ENCODE results near the gene AKT2. TPM values are rescaled to one million over a fixed set of nuclear protein-coding genes. Genes with fewer than 3 reads are reported as not detected.

Gene AKT2
- total and polyA plus RNA-seq, 7 experiments from 2014 or later, result 22.5 to 220 (median 183) TPM

GRCh38 chr19:40266119-40266518 lies 19.0 kb downstream of the AKT2 start:
- no peaks in the 10 kb centered on the region for H3K27me3 ChIP-seq (ENCODE audit: control insufficient read depth in 2 of 2, insufficient read depth in 2 of 2, low read length in 2 of 2)
- H3K9me3 ChIP-seq (ENCODE audit: control insufficient read depth in 2 of 3, low read length in 3 of 3), result no peaks in the 10 kb centered on the region
- ChIA-PET CTCF (no interaction called here), POLR2A (interaction anchor here (1.2 kb wide), 1 partner anchor 16 kb away, joined by 3 read pairs; no protein-coding TSS in a partner anchor)
- H3K27ac ChIP-seq (ENCODE audit: low read depth, low read length), result no peak overlapping the region
- peaks cover 0 to 54% (median 11%) of the 10 kb centered on the region in 3 experiments for H3K36me3 ChIP-seq (ENCODE audit: control insufficient read depth in 2 of 3, insufficient read depth in 3 of 3, low read length in 3 of 3)
- intact Hi-C loops (cut with micrococcal nuclease), result no loop called here
- peaks cover 17 to 52% (median 38%) of the 10 kb centered on the region in 7 donors for H3K4me1 Mint-ChIP-seq
- no peak overlapping the region for H3K4me3 Mint-ChIP-seq
- no peaks in the 10 kb centered on the region for H3K27me3 Mint-ChIP-seq
- H3K36me3 Mint-ChIP-seq, result peaks cover 6 to 35% (median 14%) of the 10 kb centered on the region in 5 donors
- no peak overlapping the region for H3K27ac Mint-ChIP-seq
- H3K4me3 ChIP-seq (ENCODE audit: low read length), result no peak overlapping the region
- ATAC-seq (no peak), DNase-seq (peak in 1 of 9 donors; percentile 1)
- peaks cover 0 to 4% (median 0%) of the 10 kb centered on the region in 11 donors for H3K9me3 Mint-ChIP-seq
- H3K4me1 ChIP-seq (ENCODE audit: control insufficient read depth in 2 of 2, insufficient read depth in 2 of 2, low read length in 2 of 2), result no peaks in the 10 kb centered on the region

DNA sequence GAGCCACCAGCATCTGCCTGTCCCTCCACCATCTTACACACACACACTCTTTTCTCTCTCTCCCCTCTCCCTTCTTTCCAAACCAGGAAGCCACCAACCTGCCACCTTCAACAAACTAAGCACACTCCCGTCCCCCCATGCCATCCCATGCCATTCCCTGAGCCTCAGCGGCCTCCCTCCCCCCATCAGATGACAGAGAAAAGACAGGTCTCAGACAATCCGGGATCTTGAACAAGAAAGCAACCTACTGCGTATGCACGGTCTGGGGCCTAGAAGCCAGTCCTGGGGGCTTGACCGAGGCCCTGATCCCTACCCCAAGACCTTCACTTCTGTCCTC lies 19.4 kb downstream of the AKT2 start:
- H3K36me3 ChIP-seq (ENCODE audit: control insufficient read depth in 2 of 3, insufficient read depth in 3 of 3, low read length in 3 of 3), result peaks cover 0 to 54% (median 11%) of the 10 kb centered on the region in 3 experiments
- Mint-ChIP-seq H3K4me1 (peaks cover 17 to 56% (median 38%) of the 10 kb centered on the region in 7 donors), H3K36me3 (peaks cover 6 to 35% (median 14%) of the 10 kb centered on the region in 5 donors), H3K9me3 (peaks cover 0 to 4% (median 0%) of the 10 kb centered on the region in 11 donors), H3K4me3 (no peak overlapping the region), H3K27ac (peak overlapping the region in 2 of 9 donors; percentile 42 to 62), H3K27me3 (no peaks in the 10 kb centered on the region)
- no peak overlapping the region for H3K4me3 ChIP-seq (ENCODE audit: low read length)
- DNase-seq (peak in 1 of 9 donors; percentile 3), ATAC-seq (no peak)
- H3K27me3 ChIP-seq (ENCODE audit: control insufficient read depth in 2 of 2, insufficient read depth in 2 of 2, low read length in 2 of 2), result no peaks in the 10 kb centered on the region
- no peaks in the 10 kb centered on the region for H3K9me3 ChIP-seq (ENCODE audit: control insufficient read depth in 2 of 3, low read length in 3 of 3)
- POLR2A ChIA-PET, result no interaction called here
- CTCF ChIA-PET, result no interaction called here
- H3K27ac ChIP-seq (ENCODE audit: low read depth, low read length), result no peak overlapping the region
- intact Hi-C loops (cut with micrococcal nuclease), result no loop called here
- no peaks in the 10 kb centered on the region for H3K4me1 ChIP-seq (ENCODE audit: control insufficient read depth in 2 of 2, insufficient read depth in 2 of 2, low read length in 2 of 2)

GRCh38 chr19:40265055-40265762 lies 19.9 kb downstream of the AKT2 start:
- Mint-ChIP-seq H3K4me1 (peaks cover 17 to 54% (median 35%) of the 10 kb centered on the region in 7 donors), H3K36me3 (peaks cover 6 to 35% (median 14%) of the 10 kb centered on the region in 5 donors), H3K4me3 (no peak overlapping the region), H3K27me3 (no peaks in the 10 kb centered on the region), H3K9me3 (peaks cover 0 to 4% (median 0%) of the 10 kb centered on the region in 11 donors), H3K27ac (no peak overlapping the region)
- POLR2A ChIA-PET, result no interaction called here
- Histone ChIP-seq H3K36me3 (ENCODE audit: control insufficient read depth in 2 of 3, insufficient read depth in 3 of 3, low read length in 3 of 3) (peaks cover 0 to 54% (median 11%) of the 10 kb centered on the region in 3 experiments), H3K4me3 (ENCODE audit: low read length) (no peak overlapping the region), H3K27ac (ENCODE audit: low read depth, low read length) (no peak overlapping the region), H3K4me1 (ENCODE audit: control insufficient read depth in 2 of 2, insufficient read depth in 2 of 2, low read length in 2 of 2) (no peaks in the 10 kb centered on the region), H3K9me3 (ENCODE audit: control insufficient read depth in 2 of 3, low read length in 3 of 3) (no peaks in the 10 kb centered on the region), H3K27me3 (ENCODE audit: control insufficient read depth in 2 of 2, insufficient read depth in 2 of 2, low read length in 2 of 2) (no peaks in the 10 kb centered on the region)
- CTCF ChIA-PET, result no interaction called here
- DNase-seq, result peak in 1 of 9 donors; percentile 3
- intact Hi-C loops (cut with micrococcal nuclease), result no loop called here
- ATAC-seq, result no peak

DNA sequence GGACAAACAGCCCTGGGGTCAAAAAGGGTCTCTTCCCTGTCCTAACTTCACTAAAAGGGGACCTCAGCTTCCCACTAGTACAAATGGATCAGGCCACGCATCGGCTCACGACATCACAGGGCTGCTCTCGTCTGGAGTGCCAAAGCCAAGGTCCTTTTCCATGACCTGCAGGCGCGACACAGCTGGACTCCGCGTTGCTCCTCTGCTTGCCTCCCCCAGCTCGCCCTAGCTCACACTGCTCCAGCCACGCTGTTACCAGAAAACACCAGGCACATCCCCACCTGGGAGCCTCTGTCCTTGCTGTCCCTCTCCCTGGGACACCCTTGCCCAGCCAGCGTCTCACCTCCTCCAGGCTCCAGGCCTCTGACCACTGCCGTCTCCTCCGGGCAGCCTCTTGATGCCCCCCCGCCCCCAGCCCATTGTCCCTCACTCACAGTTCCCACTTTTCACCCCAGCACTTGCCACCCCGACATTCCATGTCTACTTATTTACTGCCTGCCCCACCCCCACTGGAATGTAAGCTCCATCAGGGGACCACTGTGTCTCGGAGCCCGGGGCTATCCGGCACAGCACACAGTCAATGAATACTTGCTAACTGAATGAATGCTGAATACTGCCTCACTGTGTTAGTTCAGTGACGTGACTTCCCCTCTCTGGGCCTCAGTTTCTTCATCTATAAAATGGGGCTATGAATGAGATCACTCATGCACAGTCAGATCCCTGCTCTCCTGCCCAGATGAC lies 20.7 kb downstream of the AKT2 start:
- intact Hi-C loops (cut with micrococcal nuclease), result no loop called here
- peaks cover 0 to 54% (median 11%) of the 10 kb centered on the region in 3 experiments for H3K36me3 ChIP-seq (ENCODE audit: control insufficient read depth in 2 of 3, insufficient read depth in 3 of 3, low read length in 3 of 3)
- Mint-ChIP-seq H3K4me3 (no peak overlapping the region), H3K9me3 (peaks cover 0 to 4% (median 0%) of the 10 kb centered on the region in 11 donors), H3K27ac (peak overlapping the region in 4 of 9 donors; percentile 36 to 83 (median 66)), H3K27me3 (no peaks in the 10 kb centered on the region), H3K36me3 (peaks cover 6 to 35% (median 14%) of the 10 kb centered on the region in 5 donors), H3K4me1 (peaks cover 13 to 51% (median 35%) of the 10 kb centered on the region in 7 donors)
- H3K4me3 ChIP-seq (ENCODE audit: low read length), result no peak overlapping the region
- ChIA-PET POLR2A (no interaction called here), CTCF (interaction anchor here (0.6 kb wide), 1 partner anchor 226 kb away, joined by 3 read pairs; no protein-coding TSS in a partner anchor)
- ATAC-seq (no peak), DNase-seq (peak in 1 of 9 donors; percentile 4)
- H3K4me1 ChIP-seq (ENCODE audit: control insufficient read depth in 2 of 2, insufficient read depth in 2 of 2, low read length in 2 of 2), result no peaks in the 10 kb centered on the region
- H3K27ac ChIP-seq (ENCODE audit: low read depth, low read length), result no peak overlapping the region
- no peaks in the 10 kb centered on the region for H3K9me3 ChIP-seq (ENCODE audit: control insufficient read depth in 2 of 3, low read length in 3 of 3)
- no peaks in the 10 kb centered on the region for H3K27me3 ChIP-seq (ENCODE audit: control insufficient read depth in 2 of 2, insufficient read depth in 2 of 2, low read length in 2 of 2)

- peaks cover 6 to 37% (median 14%) of the 10 kb centered on the region in 5 donors for H3K36me3 Mint-ChIP-seq
- ChIA-PET POLR2A (no interaction called here), CTCF (interaction anchor here (0.6 kb wide), 1 partner anchor 227 kb away, joined by 3 read pairs; no protein-coding TSS in a partner anchor)
- Histone ChIP-seq H3K27ac (ENCODE audit: low read depth, low read length) (no peak overlapping the region), H3K36me3 (ENCODE audit: control insufficient read depth in 2 of 3, insufficient read depth in 3 of 3, low read length in 3 of 3) (peaks cover 0 to 50% (median 11%) of the 10 kb centered on the region in 3 experiments), H3K4me3 (ENCODE audit: low read length) (no peak overlapping the region), H3K27me3 (ENCODE audit: control insufficient read depth in 2 of 2, insufficient read depth in 2 of 2, low read length in 2 of 2) (no peaks in the 10 kb centered on the region), H3K9me3 (ENCODE audit: control insufficient read depth in 2 of 3, low read length in 3 of 3) (no peaks in the 10 kb centered on the region), H3K4me1 (ENCODE audit: control insufficient read depth in 2 of 2, insufficient read depth in 2 of 2, low read length in 2 of 2) (no peaks in the 10 kb centered on the region)
- H3K27me3 Mint-ChIP-seq, result no peaks in the 10 kb centered on the region
- ATAC-seq, result no peak
- peak overlapping the region in 1 of 9 donors; percentile 57 for H3K27ac Mint-ChIP-seq
- H3K9me3 Mint-ChIP-seq, result peaks cover 0 to 4% (median 0%) of the 10 kb centered on the region in 11 donors
- H3K4me3 Mint-ChIP-seq, result no peak overlapping the region
- intact Hi-C loops (cut with micrococcal nuclease), result no loop called here
- peak in 1 of 9 donors; percentile 5 for DNase-seq
- peaks cover 11 to 51% (median 34%) of the 10 kb centered on the region in 7 donors for H3K4me1 Mint-ChIP-seq
Observed at GRCh38 chr19:40263440-40264313, 21.5 kb downstream of the AKT2 start.

DNA sequence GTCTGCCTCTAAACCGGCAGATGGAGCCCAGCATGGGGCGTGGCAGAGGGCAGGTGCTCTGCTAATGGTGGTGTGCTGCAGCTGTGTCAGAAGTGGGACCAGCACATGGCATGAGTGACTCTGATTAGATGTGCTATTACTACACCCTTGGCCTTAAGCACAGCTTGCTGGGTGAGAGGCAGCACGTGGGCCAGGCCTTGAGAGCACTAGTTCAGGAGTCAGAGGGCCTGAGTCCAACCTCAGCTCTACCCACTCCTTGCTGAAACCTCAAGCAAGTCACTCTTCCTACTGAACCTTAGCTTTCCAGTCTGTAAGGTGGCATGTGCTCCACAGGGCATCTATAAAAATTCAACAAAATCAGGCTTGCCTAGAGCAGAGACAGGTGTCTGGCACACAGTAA lies 22.7 kb downstream of the AKT2 start:
- H3K9me3 ChIP-seq (ENCODE audit: control insufficient read depth in 2 of 3, low read length in 3 of 3), result no peaks in the 10 kb centered on the region
- ATAC-seq (peak; percentile 20), DNase-seq (no peak)
- Mint-ChIP-seq H3K27me3 (no peaks in the 10 kb centered on the region), H3K27ac (no peak overlapping the region), H3K4me3 (no peak overlapping the region), H3K4me1 (peaks cover 8 to 44% (median 29%) of the 10 kb centered on the region in 7 donors), H3K36me3 (peaks cover 6 to 37% (median 14%) of the 10 kb centered on the region in 5 donors), H3K9me3 (peaks cover 0 to 4% (median 0%) of the 10 kb centered on the region in 11 donors)
- no peaks in the 10 kb centered on the region for H3K27me3 ChIP-seq (ENCODE audit: control insufficient read depth in 2 of 2, insufficient read depth in 2 of 2, low read length in 2 of 2)
- no peak overlapping the region for H3K27ac ChIP-seq (ENCODE audit: low read depth, low read length)
- H3K36me3 ChIP-seq (ENCODE audit: control insufficient read depth in 2 of 3, insufficient read depth in 3 of 3, low read length in 3 of 3), result peaks cover 0 to 43% (median 11%) of the 10 kb centered on the region in 3 experiments
- POLR2A ChIA-PET, result interaction anchor here (1.1 kb wide), 1 partner anchor 19 kb away, joined by 3 read pairs; no protein-coding TSS in a partner anchor
- no peak overlapping the region for H3K4me3 ChIP-seq (ENCODE audit: low read length)
- intact Hi-C loops (cut with micrococcal nuclease), result no loop called here
- CTCF ChIA-PET, result no interaction called here
- H3K4me1 ChIP-seq (ENCODE audit: control insufficient read depth in 2 of 2, insufficient read depth in 2 of 2, low read length in 2 of 2), result no peaks in the 10 kb centered on the region

All from naive thymus-derived CD4-positive, alpha-beta T cell (primary cell).